GM12891 (cell line): ENCODE results near the gene CBLC.
"Not testable (repeated sequence)": the region's sequence is repeated elsewhere in the genome, so short reads cannot be mapped to it uniquely, and the experiment has no call there.

Experiments used
- DNase-seq: peaks from one replicate; pipeline ENCODE4 v3.0.0; 2011; ENCODE audit warnings: low spot score; ENCODE audit not compliant: insufficient read length
- FAIRE-seq: peaks from 2 replicates; lab custom pipeline; 2011; peaks lifted over from hg19 to GRCh38; lab: Jason Lieb, UNC
- PAX5 ChIP-seq: IDR thresholded peaks from 2 replicates; pipeline ENCODE4 v1.6.1; 2011; ENCODE audit warnings: low read length, moderate library complexity, mild to moderate bottlenecking; ENCODE audit not compliant: insufficient read depth, severe bottlenecking
- POLR2A ChIP-seq: IDR thresholded peaks from 2 replicates; pipeline ENCODE4 v1.6.1; 2011; ENCODE audit warnings: low read depth, low read length, control low read depth
- POLR2AphosphoS5 ChIP-seq: IDR thresholded peaks from 2 replicates; pipeline ENCODE4 v1.6.1; 2011; ENCODE audit warnings: low read depth, low read length, control low read depth
- POU2F2 ChIP-seq: IDR thresholded peaks from 2 replicates; pipeline ENCODE4 v1.6.1; 2011; ENCODE audit warnings: low read depth, mild to moderate bottlenecking, control low read depth, low read length, moderate library complexity
- SPI1 ChIP-seq: IDR thresholded peaks from 2 replicates; pipeline ENCODE4 v1.6.1; 2011; ENCODE audit warnings: low read depth, low read length, control low read depth
- TAF1 ChIP-seq: IDR thresholded peaks from 2 replicates; pipeline ENCODE4 v1.6.1; 2011; ENCODE audit warnings: low read depth, low read length, control low read depth

Gene CBLC

DNA sequence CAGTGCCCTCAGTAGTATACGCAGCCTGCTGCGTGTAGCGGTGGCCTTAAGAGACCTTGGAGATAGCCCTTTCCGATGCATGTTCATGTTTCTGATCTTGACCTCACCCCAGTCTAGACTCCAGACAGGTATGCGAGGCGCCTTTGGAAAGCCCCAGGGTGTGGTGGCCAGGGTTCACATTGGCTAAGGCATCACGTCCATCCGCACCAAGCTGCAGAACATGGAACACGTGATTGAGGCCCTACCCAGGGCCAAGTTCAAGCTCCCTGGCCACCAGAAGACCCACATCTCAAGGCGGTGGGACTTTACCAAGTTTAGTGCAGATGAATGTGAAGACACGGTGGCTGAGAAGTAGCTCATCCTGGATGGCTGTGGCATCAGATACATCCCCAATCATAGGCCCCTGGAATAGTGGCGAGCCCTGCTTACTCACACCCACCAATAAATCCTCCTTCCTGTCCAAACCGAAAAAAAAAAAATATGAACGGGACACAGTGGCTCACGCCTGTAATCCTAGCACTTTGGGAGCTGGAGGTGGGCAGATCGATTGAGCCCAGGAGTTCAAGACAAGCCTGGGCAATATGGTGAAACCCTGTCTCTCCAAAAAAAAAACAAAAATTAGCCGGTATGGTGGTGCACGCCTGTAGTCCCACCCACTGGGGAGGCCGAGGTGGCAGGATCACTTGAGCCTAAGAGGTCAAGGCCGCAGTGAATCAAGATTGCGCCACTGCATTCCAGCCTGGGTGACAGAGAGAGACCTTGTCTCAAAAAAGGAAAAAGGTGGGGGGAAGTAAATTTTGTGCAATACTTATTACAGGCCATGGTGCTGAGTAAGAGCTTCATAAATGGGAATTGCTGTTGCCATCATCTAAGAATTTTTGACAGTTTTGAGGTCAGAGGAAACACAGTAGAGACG lies 12.4 kb upstream of the CBLC start:
- FAIRE-seq: no peak
- no peak for DNase-seq
- TF ChIP-seq SPI1 (no peak), TAF1 (no peak), POU2F2 (no peak), PAX5 (no peak), POLR2A (no peak), POLR2AphosphoS5 (no peak)

DNA sequence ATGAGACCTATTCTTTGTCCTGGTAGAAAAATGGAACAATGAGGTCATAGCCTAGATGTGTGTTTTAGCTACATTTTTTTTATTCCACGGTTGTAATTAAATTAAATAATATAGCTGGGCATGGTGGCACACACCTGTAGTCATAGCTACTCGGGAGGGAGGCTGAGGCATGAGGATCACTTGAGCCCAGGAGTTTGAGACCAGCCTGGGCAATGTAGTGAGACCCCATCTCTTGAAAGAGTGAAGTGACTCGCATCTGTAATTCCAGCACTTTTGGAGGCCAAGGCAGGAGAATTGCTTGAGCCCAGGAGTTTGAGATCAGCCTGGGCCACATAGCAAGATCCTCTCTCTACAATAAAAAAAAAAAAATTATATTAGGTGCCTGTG lies 11.7 kb upstream of the CBLC start:
- FAIRE-seq: no peak
- TF ChIP-seq POU2F2 (no peak), TAF1 (no peak)
- DNase-seq: no peak

DNA sequence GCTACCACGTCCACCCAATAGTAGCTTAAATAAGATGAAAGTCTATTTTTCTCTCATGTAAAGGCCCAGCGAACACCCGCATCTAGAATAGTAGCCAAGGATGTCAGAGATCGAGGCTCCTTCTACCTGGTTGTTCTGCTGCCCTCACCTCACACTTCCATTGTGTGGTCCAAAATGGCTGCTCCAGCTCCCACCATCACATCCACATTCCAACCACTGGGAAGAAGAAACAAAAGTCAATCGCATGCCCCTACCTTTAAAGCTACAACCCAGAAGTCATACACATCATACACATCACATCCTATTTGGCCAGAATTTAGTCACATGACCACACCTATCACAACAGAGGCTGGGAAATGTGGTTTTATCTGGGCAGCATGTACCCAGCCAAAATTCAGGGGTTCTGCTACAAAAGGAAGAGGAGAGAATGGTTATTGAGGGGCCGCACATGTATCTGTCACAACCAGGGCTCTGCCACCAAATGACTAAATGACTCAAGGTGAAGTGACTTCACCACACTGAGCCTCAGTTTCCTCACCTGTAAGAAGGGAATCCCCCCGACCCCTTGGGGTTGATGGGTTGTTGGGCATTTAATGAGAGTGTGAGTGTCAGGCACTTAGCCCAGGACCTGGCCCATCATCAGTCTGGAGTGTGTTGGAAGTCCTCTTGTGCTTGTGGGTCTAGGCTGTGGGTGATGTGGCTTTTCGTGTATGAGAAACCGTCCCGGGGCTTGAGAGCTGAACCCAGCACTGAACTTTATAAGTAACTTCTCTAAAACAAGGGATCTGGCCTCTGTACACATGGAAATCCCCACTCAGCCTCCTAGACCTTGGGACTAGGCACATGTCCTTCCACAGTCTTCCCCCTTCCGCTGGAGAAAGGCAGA lies 10.2 kb upstream of the CBLC start:
- DNase-seq: no peak
- FAIRE-seq: peak; percentile 40
- TF ChIP-seq POLR2A (no peak), TAF1 (no peak), POU2F2 (no peak), PAX5 (no peak), POLR2AphosphoS5 (no peak), SPI1 (no peak)

DNA sequence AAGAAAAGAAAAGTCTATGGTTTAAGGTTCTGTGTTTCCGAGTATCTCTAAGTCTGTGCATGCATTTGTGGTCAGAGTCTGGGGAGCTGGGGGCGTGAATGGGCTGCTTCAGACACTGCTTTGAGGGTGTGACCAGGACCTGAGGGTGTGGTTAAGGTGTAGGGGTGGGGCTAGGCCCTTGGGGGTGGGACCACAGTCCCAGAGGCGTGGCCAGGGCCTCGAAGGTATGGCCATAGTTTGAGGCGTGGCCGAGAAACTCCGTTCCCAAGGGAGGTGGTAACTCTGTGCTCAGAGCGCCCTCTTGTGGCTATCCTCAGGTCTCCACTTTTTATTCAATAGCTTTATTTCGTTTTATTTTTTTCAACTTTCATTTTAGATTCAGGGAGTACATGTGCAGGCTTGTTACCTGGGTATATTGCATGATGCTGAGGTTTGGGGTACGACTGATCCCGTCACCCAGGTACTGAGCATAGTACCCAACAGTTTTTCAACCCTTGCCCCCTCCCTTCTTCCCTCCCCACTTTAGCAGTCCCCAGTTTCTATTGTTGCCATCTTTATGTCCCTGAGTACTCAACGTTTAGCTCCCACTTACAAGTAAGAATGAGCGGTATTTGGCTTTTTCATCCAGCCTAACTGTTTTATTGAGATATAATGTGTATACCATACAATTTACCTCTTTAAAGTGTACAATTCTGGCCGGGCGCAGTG lies 7.0 kb upstream of the CBLC start:
- FAIRE-seq (peak; percentile 97), DNase-seq (peak; percentile 94)
- TF ChIP-seq POLR2AphosphoS5 (no peak), TAF1 (no peak), POLR2A (no peak), SPI1 (no peak), POU2F2 (peak; percentile 88; the same call in 1 of the 2 replicates)

DNA sequence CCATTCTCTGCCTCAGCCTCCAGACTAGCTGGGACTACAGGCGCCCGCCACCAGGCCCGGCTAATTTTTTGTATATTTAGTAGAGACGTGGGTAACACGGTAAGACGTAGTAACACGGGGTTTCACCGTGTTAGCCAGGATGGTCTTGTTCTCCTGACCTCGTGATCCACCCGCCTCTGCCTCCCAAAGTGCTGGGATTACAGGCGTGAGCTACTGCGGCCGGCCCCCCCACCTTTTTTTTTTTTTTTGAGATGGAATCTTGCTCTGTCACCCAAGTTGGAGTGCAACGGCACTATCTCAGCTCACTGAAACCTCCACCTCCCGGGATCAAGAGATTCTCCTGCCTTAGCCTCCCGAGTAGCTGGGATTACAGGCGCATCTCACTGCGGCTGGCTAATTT lies 5.5 kb upstream of the CBLC start:
- DNase-seq, FAIRE-seq: not testable (repeated sequence)

GRCh38 chr19:44772959-44773358 lies 4.7 kb upstream of the CBLC start:
- DNase-seq (no peak), FAIRE-seq (no peak)
- no peak for TF ChIP-seq PAX5
- no peak for TF ChIP-seq POU2F2
- no peak for TF ChIP-seq TAF1
- no peak for TF ChIP-seq POLR2A
- TF ChIP-seq POLR2AphosphoS5: no peak
- no peak for TF ChIP-seq SPI1

- no peak for DNase-seq
- no peak for FAIRE-seq
- TF ChIP-seq POU2F2: no peak
- TF ChIP-seq POLR2AphosphoS5: no peak
- no peak for TF ChIP-seq SPI1
- no peak for TF ChIP-seq POLR2A
- no peak for TF ChIP-seq TAF1
- TF ChIP-seq PAX5: no peak
Measured at GRCh38 chr19:44775676-44776240, 1.9 kb upstream of the CBLC start.

- FAIRE-seq: no peak
- DNase-seq: no peak
Measured at GRCh38 chr19:44776402-44777096, 1.1 kb upstream of the CBLC start.

More at GRCh38 chr19:44776402-44777096, 1.1 kb upstream of the CBLC start:
- TF ChIP-seq TAF1: no peak
- no peak for TF ChIP-seq POU2F2
- no peak for TF ChIP-seq SPI1
- TF ChIP-seq POLR2A: no peak
- no peak for TF ChIP-seq PAX5
- TF ChIP-seq POLR2AphosphoS5: no peak
